IMR-90 (cell line): ENCODE data around the gene RIPPLY3. TPM values are rescaled to one million over a fixed set of nuclear protein-coding genes. Genes with fewer than 3 reads are reported as not detected.

ENCODE experiments used
- ATAC-seq: fragments of 200-7000 bp; cut with Tn5 transposase; 2 replicates; pipeline ENCODE4 v1.9.1; 2020; ENCODE audit warnings: low read depth, mild to moderate bottlenecking, moderate library complexity
- BruUV-seq: library from RNA; stranded (reverse); fragments of 400-500 nt; replicated peaks from 2 replicates; lab custom pipeline; 2021; lab: Mats Ljungman, UMichigan
- CTCF ChIA-PET: fragments of 300-600 bp; formaldehyde crosslinking; extraction: SDS; loops from one replicate; lab custom pipeline; 2021; ENCODE audit warnings: antibody characterized with exemption; lab: Yijun Ruan, JAX
- POLR2A ChIA-PET: fragments of 300-600 bp; sonication (Branson Sonifier 250); formaldehyde crosslinking; loops from one replicate; lab custom pipeline; 2022; ENCODE audit warnings: antibody characterized with exemption; ENCODE audit not compliant: unreplicated experiment; lab: Charles Lee
- DNase-seq: peaks from one replicate; pipeline ENCODE4 v3.0.0; 2013
- H2AFZ ChIP-seq: replicated peaks from 2 replicates; pipeline ENCODE3; 2013; ENCODE audit warnings: low read length, mild to moderate bottlenecking; ENCODE audit not compliant: poor library complexity
- H2AK5ac ChIP-seq: 2 replicates; pipeline ENCODE4 v1.6.1; 2013; ENCODE audit warnings: low read depth, low read length, inconsistent platforms
- H2AK9ac ChIP-seq: replicated peaks from 2 replicates; pipeline ENCODE3; 2013; ENCODE audit warnings: mild to moderate bottlenecking, low read depth, low read length, moderate library complexity; ENCODE audit not compliant: poor library complexity
- H2BK120ac ChIP-seq: 2 replicates; pipeline ENCODE4 v1.6.1; 2013; ENCODE audit warnings: low read depth, low read length, inconsistent platforms
- H2BK15ac ChIP-seq: 3 replicates; pipeline ENCODE4 v1.6.1; 2013; ENCODE audit warnings: low read depth, low read length, inconsistent platforms
- H2BK20ac ChIP-seq: 2 replicates; pipeline ENCODE4 v1.6.1; 2013; ENCODE audit warnings: low read depth, mild to moderate bottlenecking, inconsistent platforms, low read length, moderate library complexity
- H2BK5ac ChIP-seq: 2 replicates; pipeline ENCODE4 v1.6.1; 2013; ENCODE audit warnings: mild to moderate bottlenecking, low read depth, low read length, inconsistent platforms; ENCODE audit not compliant: poor library complexity, severe bottlenecking
- H3K14ac ChIP-seq: replicated peaks from 2 replicates; pipeline ENCODE4 v1.6.1; 2013; ENCODE audit warnings: low read depth, low read length, inconsistent platforms
- H3K18ac ChIP-seq: 2 replicates; pipeline ENCODE4 v1.6.1; 2013; ENCODE audit warnings: low read depth, low read length, control low read depth
- H3K23ac ChIP-seq: 2 replicates; pipeline ENCODE4 v1.6.1; 2013; ENCODE audit warnings: low read depth, low read length, inconsistent platforms
- H3K27ac ChIP-seq: 2 replicates; pipeline ENCODE4 v1.5.1; 2013; ENCODE audit warnings: mild to moderate bottlenecking, control low read depth, low read length; ENCODE audit not compliant: insufficient read depth
- H3K27me3 ChIP-seq: 2 replicates; pipeline ENCODE4 v1.6.1; 2013; ENCODE audit warnings: low read length; ENCODE audit not compliant: control insufficient read depth, insufficient read depth
- H3K36me3 ChIP-seq: 2 replicates; pipeline ENCODE4 v1.6.1; 2013; ENCODE audit warnings: low read length, mixed read lengths; ENCODE audit not compliant: control insufficient read depth, insufficient read depth
- H3K4ac ChIP-seq: 2 replicates; pipeline ENCODE4 v1.6.1; 2013; ENCODE audit warnings: low read depth, low read length, inconsistent platforms
- H3K4me1 ChIP-seq: 2 replicates; pipeline ENCODE4 v1.6.1; 2013; ENCODE audit warnings: low read length, mixed read lengths; ENCODE audit not compliant: control insufficient read depth, insufficient read depth
- H3K4me2 ChIP-seq: 2 replicates; pipeline ENCODE4 v1.6.1; 2013; ENCODE audit warnings: low read depth, mild to moderate bottlenecking, control low read depth, low read length, moderate library complexity
- H3K4me3 ChIP-seq: 2 replicates; pipeline ENCODE4 v1.5.1; 2013; ENCODE audit warnings: low read depth, mild to moderate bottlenecking, control low read depth, low read length, moderate library complexity; ENCODE audit not compliant: insufficient read depth
- H3K56ac ChIP-seq: 2 replicates; pipeline ENCODE4 v1.6.1; 2013; ENCODE audit warnings: low read length, inconsistent platforms; ENCODE audit not compliant: insufficient read depth; ENCODE audit errors: extremely low read depth
- H3K79me1 ChIP-seq, 2 experiments: 2 replicates each; pipeline ENCODE4 v1.6.1; 2013; ENCODE audit warnings: low read length in 2 of 2, inconsistent platforms in 1 of 2, low read depth in 1 of 2
- H3K9ac ChIP-seq: 2 replicates; pipeline ENCODE4 v1.6.1; 2013; ENCODE audit warnings: low read depth, low read length, control low read depth
- H3K9me1 ChIP-seq: 2 replicates; pipeline ENCODE4 v1.6.1; 2013; ENCODE audit warnings: low read length, inconsistent platforms; ENCODE audit not compliant: insufficient read depth
- H3K9me3 ChIP-seq: 2 replicates; pipeline ENCODE4 v1.6.1; 2013; ENCODE audit warnings: low read length; ENCODE audit not compliant: control insufficient read depth, insufficient read depth
- H4K20me1 ChIP-seq: 2 replicates; pipeline ENCODE4 v1.6.1; 2013; ENCODE audit warnings: low read length, inconsistent platforms; ENCODE audit not compliant: insufficient read depth
- H4K5ac ChIP-seq: 2 replicates; pipeline ENCODE4 v1.6.1; 2013; ENCODE audit warnings: mild to moderate bottlenecking, low read depth, low read length, control low read depth
- H4K8ac ChIP-seq, 2 experiments: 2 replicates each; pipeline ENCODE4 v1.6.1; 2013; ENCODE audit warnings: low read depth in 2 of 2, low read length in 2 of 2, control low read depth in 1 of 2, inconsistent platforms in 1 of 2
- H4K91ac ChIP-seq: 2 replicates; pipeline ENCODE4 v1.6.1; 2013; ENCODE audit warnings: low read depth, low read length, inconsistent platforms; ENCODE audit not compliant: insufficient read depth
- FOS ChIP-seq: fragments of 150-350 bp; IDR thresholded peaks from 2 replicates; pipeline ENCODE4 v1.6.1; 2016; ENCODE audit warnings: low read depth, low read length
- NFE2L2 ChIP-seq: fragments of 150-350 bp; IDR thresholded peaks from 2 replicates; pipeline ENCODE4 v1.6.1; 2016; ENCODE audit warnings: low read depth, mild to moderate bottlenecking, low read length
- POLR2A ChIP-seq: IDR thresholded peaks from 2 replicates; pipeline ENCODE4 v1.6.1; 2012; ENCODE audit warnings: mild to moderate bottlenecking, low read depth, low read length
- WGBS, 2 experiments: methylation state at CpG; one replicate each; pipeline versions ENCODE4 v1.1.5 to v1.1.7; 2013; ENCODE audit warnings: missing lambda C conversion rate in 2 of 2; ENCODE audit not compliant: insufficient read length in 1 of 2; ENCODE audit errors: extremely low coverage in 2 of 2; 5-methylcytosine and 5-hydroxymethylcytosine counted together
- dilution Hi-C: fragments of 300-500 bp; cut with HindIII; formaldehyde crosslinking; loops from one replicate; pipeline ENCODE4 v1.14.3; 2018; ENCODE audit warnings: low sequenced_read_pairs; ENCODE audit not compliant: unreplicated experiment
- in situ Hi-C: fragments of 300-500 bp; cut with MboI; formaldehyde crosslinking; loops from 3 replicates; pipeline ENCODE4 v1.14.3; 2019; ENCODE audit warnings: low sequenced_read_pairs, inconsistent platforms, mixed read lengths
- intact Hi-C: fragments of 100-400 bp; cut with micrococcal nuclease; formaldehyde crosslinking; loops from 2 replicates; pipeline ENCODE4 v1.10.0; 2022
- polyA plus RNA-seq, 3 experiments: library from polyadenylated mRNA; depleted of rRNA; stranded (reverse); fragments of >200 nt; gene quantifications; 2 replicates each; pipeline ENCODE4 v1.2.3, GENCODE V29; 2012; ENCODE audit warnings: low replicate concordance in 1 of 3
- total RNA-seq: library from RNA; depleted of rRNA; stranded (reverse); fragments of >200 nt; gene quantifications from 2 replicates; pipeline ENCODE4 v1.2.3, GENCODE V29; 2012
- TF ChIP-seq, protein P1 (sequence below): fragments of 150-350 bp; IDR thresholded peaks from 2 replicates; pipeline ENCODE4 v1.6.1; 2016; ENCODE audit warnings: low read depth, mild to moderate bottlenecking, low read length, moderate library complexity, borderline replicate concordance
- TF ChIP-seq, protein P2 (sequence below): fragments of 150-350 bp; IDR thresholded peaks from 2 replicates; pipeline ENCODE4 v1.6.1; 2017; ENCODE audit warnings: mild to moderate bottlenecking, antibody characterized with exemption, low read length, low read depth

The RIPPLY3 gene
- total and polyA plus RNA-seq, 2 of the 4 experiments (the other 2 are of a cell fraction): 0.10 TPM; not detected in 1

DNA sequence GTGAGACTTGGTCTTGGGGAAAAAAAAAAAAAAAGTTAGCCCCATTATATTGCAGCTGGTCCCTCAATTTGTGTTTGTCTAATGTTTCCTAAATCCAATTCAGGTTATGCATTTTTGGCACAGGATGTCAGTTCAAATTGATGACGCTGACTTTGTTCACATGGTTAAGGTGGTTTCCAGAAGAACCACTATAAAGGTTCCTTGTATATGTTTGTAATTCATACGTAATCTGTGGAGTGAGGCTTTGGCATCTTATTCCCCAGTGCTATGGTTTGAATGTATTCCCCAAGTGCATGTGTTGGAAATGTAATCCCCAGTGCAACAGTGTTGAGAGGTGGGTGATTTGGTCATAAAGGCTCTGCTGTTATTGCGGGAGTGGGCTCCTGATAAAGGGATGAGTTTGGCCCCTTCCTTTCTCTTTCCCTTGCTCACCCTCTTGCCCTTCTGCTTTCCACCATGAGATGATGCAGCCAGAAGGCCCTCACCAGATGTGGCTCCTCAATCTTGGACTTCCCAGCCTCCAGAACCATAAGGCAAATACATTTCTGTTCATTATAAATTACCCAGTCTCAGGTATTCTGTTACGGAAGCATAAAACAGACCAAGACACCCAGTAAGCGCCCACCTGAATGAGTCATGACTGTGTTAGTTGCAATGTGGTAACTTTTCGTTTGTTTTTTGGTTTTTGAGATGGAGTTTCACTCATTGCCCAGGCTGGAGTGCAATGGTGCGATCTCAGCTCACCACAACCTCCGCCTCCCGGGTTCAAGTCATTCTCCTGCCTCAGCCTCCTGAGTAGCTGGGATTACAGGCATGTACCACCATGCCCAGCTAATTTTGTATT is 20.5 kb upstream of the RIPPLY3 start:
- ATAC-seq (no peak), DNase-seq (no peak)
- ChIA-PET POLR2A (no interaction called here), CTCF (no interaction called here)
- no peaks in the 10 kb centered on the region for H4K20me1 ChIP-seq
- H3K9me3 ChIP-seq: no peaks in the 10 kb centered on the region
- H3K18ac ChIP-seq: no peak overlapping the region
- H4K91ac ChIP-seq: no peak overlapping the region
- no peak overlapping the region for H2BK15ac ChIP-seq
- H4K5ac ChIP-seq: no peak overlapping the region
- no peaks in the 10 kb centered on the region for H3K27me3 ChIP-seq
- H3K4me3 ChIP-seq: no peak overlapping the region
- no peak overlapping the region for H3K9ac ChIP-seq
- dilution Hi-C loops (no loop called here), in situ Hi-C loops (no loop called here), intact Hi-C loops (no loop called here)
- no CpG with 5 or more reads among the region's 9 CpGs for WGBS, 2 experiments
- no peak overlapping the region for H2AK9ac ChIP-seq
- H2AK5ac ChIP-seq: no peak overlapping the region
- no peak overlapping the region for H3K23ac ChIP-seq
- no peak overlapping the region for H2BK5ac ChIP-seq
- H3K4me1 ChIP-seq: peaks cover 6% of the 10 kb centered on the region; the same call in 1 of the 2 replicates
- BruUV-seq: no TSS peak
- H3K4ac ChIP-seq: no peak overlapping the region
- peaks cover 0 to 8% of the 10 kb centered on the region in 2 experiments; a peak in 1 of 4 replicates for H3K79me1 ChIP-seq
- TF ChIP-seq POLR2A (no peak), NFE2L2 (no peak), FOS (no peak)
- TF ChIP-seq, protein P1, sequence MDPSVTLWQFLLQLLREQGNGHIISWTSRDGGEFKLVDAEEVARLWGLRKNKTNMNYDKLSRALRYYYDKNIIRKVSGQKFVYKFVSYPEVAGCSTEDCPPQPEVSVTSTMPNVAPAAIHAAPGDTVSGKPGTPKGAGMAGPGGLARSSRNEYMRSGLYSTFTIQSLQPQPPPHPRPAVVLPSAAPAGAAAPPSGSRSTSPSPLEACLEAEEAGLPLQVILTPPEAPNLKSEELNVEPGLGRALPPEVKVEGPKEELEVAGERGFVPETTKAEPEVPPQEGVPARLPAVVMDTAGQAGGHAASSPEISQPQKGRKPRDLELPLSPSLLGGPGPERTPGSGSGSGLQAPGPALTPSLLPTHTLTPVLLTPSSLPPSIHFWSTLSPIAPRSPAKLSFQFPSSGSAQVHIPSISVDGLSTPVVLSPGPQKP: no peak
- TF ChIP-seq, protein P2, sequence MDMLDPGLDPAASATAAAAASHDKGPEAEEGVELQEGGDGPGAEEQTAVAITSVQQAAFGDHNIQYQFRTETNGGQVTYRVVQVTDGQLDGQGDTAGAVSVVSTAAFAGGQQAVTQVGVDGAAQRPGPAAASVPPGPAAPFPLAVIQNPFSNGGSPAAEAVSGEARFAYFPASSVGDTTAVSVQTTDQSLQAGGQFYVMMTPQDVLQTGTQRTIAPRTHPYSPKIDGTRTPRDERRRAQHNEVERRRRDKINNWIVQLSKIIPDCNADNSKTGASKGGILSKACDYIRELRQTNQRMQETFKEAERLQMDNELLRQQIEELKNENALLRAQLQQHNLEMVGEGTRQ: no peak
- H2AFZ ChIP-seq: no peak overlapping the region
- H3K9me1 ChIP-seq: 0 out of 2 replicates have a peak, but pooled peaks cover 7% of the 10 kb centered on the region
- no peak overlapping the region for H3K4me2 ChIP-seq
- H2BK20ac ChIP-seq: no peak overlapping the region
- H3K56ac ChIP-seq: no peak overlapping the region
- H3K36me3 ChIP-seq: no peaks in the 10 kb centered on the region
- no peak overlapping the region for H2BK120ac ChIP-seq
- no peak overlapping the region for H4K8ac ChIP-seq
- H3K14ac ChIP-seq: no peak overlapping the region
- no peak overlapping the region for H3K27ac ChIP-seq
